HEK293T (cell line): Measurements from ENCODE around the gene ADAMTS3.

Experiments used
- CTCF ChIA-PET: fragments of 350-600 bp; formaldehyde crosslinking; extraction: SDS; loops from one replicate; lab custom pipeline; 2021; ENCODE audit warnings: antibody characterized with exemption, inconsistent platforms; lab: Yijun Ruan, JAX
- POLR2A ChIA-PET: fragments of 350-600 bp; formaldehyde crosslinking; extraction: SDS; loops from one replicate; lab custom pipeline; 2020; ENCODE audit warnings: antibody characterized with exemption, inconsistent platforms; lab: Yijun Ruan, JAX
- DNase-seq: peaks from one replicate; pipeline ENCODE4 v3.0.0; 2012; ENCODE audit warnings: mixed read lengths; ENCODE audit errors: extremely low spot score
- ARNT ChIP-seq: fragments of 450-650 bp; IDR thresholded peaks from 2 replicates; pipeline ENCODE4 v1.6.1; 2017; ENCODE audit warnings: mild to moderate bottlenecking
- BHLHE40 ChIP-seq: fragments of 450-650 bp; IDR thresholded peaks from 2 replicates; pipeline ENCODE4 v1.6.1; 2016; ENCODE audit warnings: mild to moderate bottlenecking, moderate library complexity, borderline replicate concordance
- CTBP1 ChIP-seq: fragments of 450-650 bp; IDR thresholded peaks from 2 replicates; pipeline ENCODE4 v1.6.1; 2016; ENCODE audit warnings: borderline replicate concordance
- ELF4 ChIP-seq: fragments of 450-650 bp; IDR thresholded peaks from 2 replicates; pipeline ENCODE4 v1.6.1; 2017; ENCODE audit warnings: antibody characterized with exemption
- FOXA1 ChIP-seq: fragments of 450-650 bp; IDR thresholded peaks from 2 replicates; pipeline ENCODE4 v1.6.1; 2016; ENCODE audit warnings: mild to moderate bottlenecking
- FOXK2 ChIP-seq: fragments of 450-650 bp; IDR thresholded peaks from 2 replicates; pipeline ENCODE4 v1.6.1; 2016; ENCODE audit warnings: mild to moderate bottlenecking
- FOXM1 ChIP-seq: fragments of 450-650 bp; IDR thresholded peaks from 2 replicates; pipeline ENCODE4 v1.6.1; 2017; ENCODE audit warnings: mild to moderate bottlenecking, borderline replicate concordance
- HDGF ChIP-seq: fragments of 450-650 bp; IDR thresholded peaks from 2 replicates; pipeline ENCODE4 v1.6.1; 2017; ENCODE audit warnings: antibody characterized with exemption, borderline replicate concordance
- L3MBTL2 ChIP-seq: fragments of 450-650 bp; conservative IDR thresholded peaks from 2 replicates; pipeline ENCODE4 v1.6.1; 2016; ENCODE audit warnings: mild to moderate bottlenecking
- LEF1 ChIP-seq: fragments of 450-650 bp; IDR thresholded peaks from 2 replicates; pipeline ENCODE4 v1.6.1; 2017; ENCODE audit warnings: mild to moderate bottlenecking, borderline replicate concordance
- NFRKB ChIP-seq: fragments of 450-650 bp; IDR thresholded peaks from 2 replicates; pipeline ENCODE4 v1.6.1; 2016; ENCODE audit warnings: mild to moderate bottlenecking, moderate library complexity
- SP1 ChIP-seq: fragments of 450-650 bp; IDR thresholded peaks from 2 replicates; pipeline ENCODE4 v1.6.1; 2017
- SUZ12 ChIP-seq: fragments of 450-650 bp; IDR thresholded peaks from 2 replicates; pipeline ENCODE4 v1.6.1; 2016; ENCODE audit warnings: mild to moderate bottlenecking
- TARDBP ChIP-seq: fragments of 450-650 bp; IDR thresholded peaks from 2 replicates; pipeline ENCODE4 v1.6.1; 2016
- ZNF384 ChIP-seq: fragments of 450-650 bp; IDR thresholded peaks from 2 replicates; pipeline ENCODE4 v1.6.1; 2016
- TF ChIP-seq, protein P1 (sequence below): fragments of 450-650 bp; IDR thresholded peaks from 2 replicates; pipeline ENCODE4 v1.6.1; 2016

Gene ADAMTS3

DNA sequence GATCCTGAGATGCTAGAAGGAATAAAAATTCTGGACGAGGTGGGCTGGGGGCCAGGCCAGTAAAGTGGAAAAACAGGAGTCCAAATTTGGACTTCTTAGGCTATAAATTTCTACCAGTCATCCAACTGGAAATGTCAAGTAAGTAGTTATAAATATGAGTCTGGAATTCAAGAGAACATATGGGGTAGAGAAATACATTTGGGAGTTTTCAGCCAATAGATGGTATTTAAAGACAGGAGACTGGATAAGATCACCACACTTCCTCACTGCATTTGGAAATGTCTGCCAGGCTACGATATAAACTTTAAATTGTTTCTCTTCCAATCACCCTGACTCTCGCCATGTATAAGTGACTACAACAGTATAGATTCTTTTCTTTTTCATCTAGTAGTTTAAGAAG lies 294.8 kb downstream of the ADAMTS3 start:
- DNase-seq, result no peak
- TF ChIP-seq FOXA1, result no peak
- TF ChIP-seq FOXM1, result no peak
- TF ChIP-seq HDGF, result no peak
- ChIA-PET POLR2A (no interaction called here), CTCF (no interaction called here)

DNA sequence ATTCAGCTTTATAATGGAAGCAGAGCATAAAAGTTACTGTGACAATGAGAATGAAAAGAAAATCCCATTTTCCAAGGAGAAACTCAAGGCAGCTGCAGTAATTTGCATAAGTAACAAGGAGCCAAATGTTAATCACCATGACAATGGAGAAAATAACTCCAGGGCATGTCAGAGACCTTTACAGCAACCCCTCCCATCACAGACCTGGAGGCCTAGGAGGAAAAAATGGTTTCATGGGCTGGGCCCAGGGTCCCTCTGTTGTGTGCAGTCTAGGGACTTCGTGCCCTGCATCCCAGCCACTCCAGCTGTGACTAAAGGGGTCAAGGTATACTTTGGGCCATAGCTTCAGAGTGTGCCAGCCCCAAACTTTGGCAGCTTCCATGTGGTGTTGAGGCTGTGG lies 313.8 kb downstream of the ADAMTS3 start:
- DNase-seq, result no peak
- TF ChIP-seq FOXM1 (no peak), SUZ12 (no peak), FOXA1 (no peak), L3MBTL2 (no peak), ZNF384 (no peak), BHLHE40 (no peak), NFRKB (no peak), CTBP1 (no peak), FOXK2 (no peak), TARDBP (no peak), HDGF (no peak), LEF1 (no peak), ELF4 (no peak), ARNT (no peak), SP1 (no peak)
- TF ChIP-seq, protein P1, sequence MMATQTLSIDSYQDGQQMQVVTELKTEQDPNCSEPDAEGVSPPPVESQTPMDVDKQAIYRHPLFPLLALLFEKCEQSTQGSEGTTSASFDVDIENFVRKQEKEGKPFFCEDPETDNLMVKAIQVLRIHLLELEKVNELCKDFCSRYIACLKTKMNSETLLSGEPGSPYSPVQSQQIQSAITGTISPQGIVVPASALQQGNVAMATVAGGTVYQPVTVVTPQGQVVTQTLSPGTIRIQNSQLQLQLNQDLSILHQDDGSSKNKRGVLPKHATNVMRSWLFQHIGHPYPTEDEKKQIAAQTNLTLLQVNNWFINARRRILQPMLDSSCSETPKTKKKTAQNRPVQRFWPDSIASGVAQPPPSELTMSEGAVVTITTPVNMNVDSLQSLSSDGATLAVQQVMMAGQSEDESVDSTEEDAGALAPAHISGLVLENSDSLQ, result no peak
- ChIA-PET POLR2A (no interaction called here), CTCF (no interaction called here)

DNA sequence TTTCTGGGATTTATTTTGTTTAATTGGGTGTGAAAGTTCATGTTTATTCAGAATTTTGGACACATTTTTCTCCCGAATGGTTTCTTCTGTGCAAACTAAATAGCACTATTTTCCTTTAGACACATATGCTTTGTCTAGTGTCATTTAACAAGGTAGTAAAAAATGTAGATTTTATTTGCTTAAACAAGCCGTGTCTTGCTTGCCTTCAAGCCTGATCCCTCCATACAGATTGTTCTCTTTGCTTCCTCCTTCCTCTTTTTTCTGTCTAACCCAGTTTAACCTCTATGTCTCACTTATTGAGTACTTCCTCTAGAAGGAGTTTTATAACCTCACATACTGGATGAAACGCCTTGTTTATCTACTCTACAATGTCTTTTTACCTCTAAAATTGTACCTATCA lies 325.4 kb downstream of the ADAMTS3 start:
- no peak for TF ChIP-seq FOXK2
- no peak for TF ChIP-seq ARNT
- TF ChIP-seq BHLHE40, result no peak
- no peak for TF ChIP-seq NFRKB
- TF ChIP-seq HDGF, result no peak
- TF ChIP-seq ZNF384, result no peak
- no peak for TF ChIP-seq L3MBTL2
- no peak for TF ChIP-seq CTBP1
- TF ChIP-seq, protein P1, result no peak
- TF ChIP-seq SUZ12, result no peak
- no peak for TF ChIP-seq FOXM1
- TF ChIP-seq TARDBP, result no peak
- no peak for TF ChIP-seq LEF1
- no peak for TF ChIP-seq ELF4
- TF ChIP-seq FOXA1, result no peak
- TF ChIP-seq SP1, result no peak
- no peak for DNase-seq
- ChIA-PET CTCF (interaction anchor here (0.6 kb wide), 2 partner anchors 187 to 814 kb away, joined by 3 read pairs; no protein-coding TSS in a partner anchor), POLR2A (no interaction called here)

DNA sequence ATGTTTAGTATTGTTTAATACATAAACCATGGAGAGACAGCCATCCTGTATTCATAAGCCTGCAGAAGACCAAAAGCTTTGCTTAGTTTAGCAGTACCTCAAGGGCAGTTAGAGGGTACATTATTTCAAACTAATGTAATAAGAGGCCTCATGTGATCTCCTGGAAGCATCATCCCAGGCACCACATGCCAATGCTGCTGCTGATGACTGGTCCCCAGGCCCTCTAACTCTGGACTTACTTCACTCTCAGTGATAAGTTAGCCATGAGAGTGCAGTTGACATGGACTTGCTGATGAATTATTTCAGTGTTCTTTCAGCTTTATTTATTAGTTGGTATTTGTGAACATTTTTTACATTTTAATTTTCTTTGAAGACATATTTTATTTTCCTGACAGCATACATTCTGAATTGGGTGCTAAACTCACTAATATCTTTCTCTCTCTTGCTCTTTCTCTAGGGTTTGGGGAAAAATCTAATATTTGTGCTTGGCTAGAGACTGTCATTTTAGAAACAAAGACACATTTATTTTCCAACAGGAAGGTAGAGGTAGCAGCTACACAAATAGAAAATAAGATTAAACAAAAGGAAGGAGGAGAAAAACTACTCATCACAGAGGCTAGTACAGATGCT lies 329.4 kb downstream of the ADAMTS3 start:
- TF ChIP-seq HDGF, result no peak
- TF ChIP-seq FOXA1, result no peak
- TF ChIP-seq BHLHE40, result no peak
- no peak for TF ChIP-seq CTBP1
- no peak for TF ChIP-seq ARNT
- POLR2A ChIA-PET, result no interaction called here
- no peak for DNase-seq
- CTCF ChIA-PET, result no interaction called here
